DND-41 (cell line): ENCODE data around the gene COMMD4.

ENCODE experiments used
- ATAC-seq: fragments of 200-7000 bp; cut with Tn5 transposase; 3 replicates; pipeline ENCODE4 v1.9.1; 2021; ENCODE audit warnings: low read depth; ENCODE audit not compliant: insufficient read depth
- DNase-seq: peaks from one replicate; pipeline ENCODE4 v3.0.0-alpha.2; 2020
- H2AFZ ChIP-seq: 2 replicates; pipeline ENCODE4 v1.6.0; 2012; ENCODE audit warnings: low read depth, low read length
- H3K27ac ChIP-seq: 2 replicates; pipeline ENCODE4 v1.5.1; 2012; ENCODE audit warnings: low read length, inconsistent platforms
- H3K27me3 ChIP-seq: fragments of 200-600 bp; sonication (generic); 2 replicates; pipeline ENCODE4 v1.6.0; 2012; ENCODE audit warnings: low read length, mild to moderate bottlenecking, inconsistent platforms; ENCODE audit not compliant: insufficient read depth, poor library complexity
- H3K36me3 ChIP-seq: 2 replicates; pipeline ENCODE4 v1.5.1; 2012; ENCODE audit warnings: low read length, inconsistent platforms; ENCODE audit not compliant: insufficient read depth
- H3K4me1 ChIP-seq: 2 replicates; pipeline ENCODE4 v1.5.1; 2012; ENCODE audit warnings: mild to moderate bottlenecking, low read length; ENCODE audit not compliant: insufficient read depth
- H3K4me2 ChIP-seq: 2 replicates; pipeline ENCODE4 v1.6.0; 2012; ENCODE audit warnings: mild to moderate bottlenecking, moderate library complexity, low read length, inconsistent platforms; ENCODE audit not compliant: insufficient read depth
- H3K4me3 ChIP-seq, 2 experiments: fragments of 200-600 bp in 1 of 2; shearing (Covaris generic) in 1 of 2; 2 replicates each; pipeline ENCODE4 v1.5.1; 2012 to 2016; ENCODE audit warnings: inconsistent platforms in 2 of 2, low read length in 2 of 2, mild to moderate bottlenecking in 2 of 2, low read depth in 1 of 2, moderate library complexity in 1 of 2
- H3K79me2 ChIP-seq: 2 replicates; pipeline ENCODE4 v1.6.0; 2012; ENCODE audit warnings: low read length, inconsistent platforms; ENCODE audit not compliant: insufficient read depth
- H3K9ac ChIP-seq: 2 replicates; pipeline ENCODE4 v1.6.0; 2012; ENCODE audit warnings: low read depth, mild to moderate bottlenecking, inconsistent platforms, low read length, moderate library complexity
- H3K9me3 ChIP-seq: 2 replicates; pipeline ENCODE4 v1.5.1; 2012; ENCODE audit warnings: low read length, moderate library complexity, mild to moderate bottlenecking, inconsistent platforms; ENCODE audit not compliant: insufficient read depth, severe bottlenecking
- H4K20me1 ChIP-seq: 2 replicates; pipeline ENCODE4 v1.6.0; 2012; ENCODE audit warnings: low read length; ENCODE audit not compliant: insufficient read depth
- EZH2 ChIP-seq: IDR thresholded peaks from 3 replicates; pipeline ENCODE4 v1.6.1; 2012; ENCODE audit warnings: borderline replicate concordance, low read depth, mild to moderate bottlenecking, moderate library complexity, low read length, inconsistent platforms; ENCODE audit not compliant: severe bottlenecking
- TF ChIP-seq, protein P1 (sequence below): IDR thresholded peaks from 2 replicates; pipeline ENCODE4 v1.5.1; 2012; ENCODE audit warnings: borderline replicate concordance, low read length, moderate library complexity, mild to moderate bottlenecking; ENCODE audit not compliant: poor library complexity, severe bottlenecking; ENCODE audit errors: extremely low read depth

COMMD4 gene

DNA sequence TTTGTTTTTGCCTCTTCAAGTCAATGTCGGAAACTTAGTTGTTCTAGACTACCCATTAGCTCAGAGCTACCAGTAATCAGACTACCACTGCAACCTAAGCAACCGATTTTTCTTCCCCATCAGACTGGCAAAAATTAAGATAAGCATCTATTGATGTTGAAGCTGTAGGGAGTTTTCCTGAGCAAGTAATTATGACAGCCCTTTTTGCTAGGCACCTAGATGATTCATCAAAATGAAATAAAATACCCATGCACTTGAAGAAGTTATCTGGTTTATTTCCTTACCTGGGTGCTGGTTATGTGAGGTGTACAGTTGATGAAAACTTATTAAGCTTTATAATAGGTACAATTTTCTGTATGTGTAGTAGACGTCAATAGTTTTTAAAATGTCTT lies 554 bp upstream of the COMMD4 start:
- peaks cover 20% of the 10 kb centered on the region for H3K4me1 ChIP-seq
- peak overlapping the region; percentile 90 for H3K4me2 ChIP-seq
- ATAC-seq = no peak
- peak overlapping the region; percentile 70 for H3K9ac ChIP-seq
- peaks cover 15% of the 10 kb centered on the region for H3K36me3 ChIP-seq
- TF ChIP-seq, protein P1, sequence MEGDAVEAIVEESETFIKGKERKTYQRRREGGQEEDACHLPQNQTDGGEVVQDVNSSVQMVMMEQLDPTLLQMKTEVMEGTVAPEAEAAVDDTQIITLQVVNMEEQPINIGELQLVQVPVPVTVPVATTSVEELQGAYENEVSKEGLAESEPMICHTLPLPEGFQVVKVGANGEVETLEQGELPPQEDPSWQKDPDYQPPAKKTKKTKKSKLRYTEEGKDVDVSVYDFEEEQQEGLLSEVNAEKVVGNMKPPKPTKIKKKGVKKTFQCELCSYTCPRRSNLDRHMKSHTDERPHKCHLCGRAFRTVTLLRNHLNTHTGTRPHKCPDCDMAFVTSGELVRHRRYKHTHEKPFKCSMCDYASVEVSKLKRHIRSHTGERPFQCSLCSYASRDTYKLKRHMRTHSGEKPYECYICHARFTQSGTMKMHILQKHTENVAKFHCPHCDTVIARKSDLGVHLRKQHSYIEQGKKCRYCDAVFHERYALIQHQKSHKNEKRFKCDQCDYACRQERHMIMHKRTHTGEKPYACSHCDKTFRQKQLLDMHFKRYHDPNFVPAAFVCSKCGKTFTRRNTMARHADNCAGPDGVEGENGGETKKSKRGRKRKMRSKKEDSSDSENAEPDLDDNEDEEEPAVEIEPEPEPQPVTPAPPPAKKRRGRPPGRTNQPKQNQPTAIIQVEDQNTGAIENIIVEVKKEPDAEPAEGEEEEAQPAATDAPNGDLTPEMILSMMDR = no peak
- no peak for TF ChIP-seq EZH2
- no peaks in the 10 kb centered on the region for H3K9me3 ChIP-seq
- H3K79me2 ChIP-seq = peaks cover 13% of the 10 kb centered on the region
- H3K27me3 ChIP-seq = no peaks in the 10 kb centered on the region
- H3K27ac ChIP-seq = peak overlapping the region; percentile 86
- H3K4me3 ChIP-seq = peak overlapping the region; percentile 35 to 63; a peak in 3 of 4 replicates
- no peaks in the 10 kb centered on the region for H4K20me1 ChIP-seq
- peak overlapping the region; percentile 82 for H2AFZ ChIP-seq
- no peak for DNase-seq

DNA sequence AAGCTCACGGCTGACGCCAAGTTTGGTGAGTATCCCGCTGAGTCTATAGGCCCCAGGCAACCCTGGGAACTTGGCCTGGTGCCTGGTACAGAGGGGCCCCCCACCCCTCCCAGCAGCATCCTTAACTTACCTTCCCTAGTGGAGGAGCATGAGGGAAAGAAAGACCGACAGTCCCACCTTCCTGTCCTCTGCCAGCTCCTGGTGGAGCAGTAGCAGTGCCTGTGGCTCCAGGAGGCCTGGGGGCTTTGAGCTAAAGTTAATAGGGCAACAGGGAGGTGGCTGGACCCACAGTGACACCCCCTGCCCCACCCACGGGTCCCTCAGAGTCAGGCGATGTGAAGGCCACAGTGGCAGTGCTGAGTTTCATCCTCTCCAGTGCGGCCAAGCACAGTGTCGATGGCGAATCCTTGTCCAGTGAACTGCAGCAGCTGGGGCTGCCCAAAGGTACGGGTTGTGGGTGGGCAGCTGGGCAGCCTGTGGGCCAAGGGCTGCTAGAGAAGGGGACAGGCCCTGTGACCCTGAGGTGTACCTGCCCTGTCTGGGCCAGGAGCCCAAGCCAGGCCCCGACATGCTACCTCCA lies 2.9 kb downstream of the COMMD4 start:
- Histone ChIP-seq H3K79me2 (peaks cover 13% of the 10 kb centered on the region), H4K20me1 (no peaks in the 10 kb centered on the region), H3K9me3 (no peaks in the 10 kb centered on the region), H3K4me3 (no peak overlapping the region), H2AFZ (no peak overlapping the region), H3K27me3 (no peaks in the 10 kb centered on the region), H3K4me1 (peaks cover 20% of the 10 kb centered on the region), H3K4me2 (no peak overlapping the region), H3K27ac (no peak overlapping the region), H3K36me3 (peaks cover 18% of the 10 kb centered on the region), H3K9ac (no peak overlapping the region)
- ATAC-seq (no peak), DNase-seq (no peak)
- TF ChIP-seq, protein P1 = no peak
- no peak for TF ChIP-seq EZH2

DNA sequence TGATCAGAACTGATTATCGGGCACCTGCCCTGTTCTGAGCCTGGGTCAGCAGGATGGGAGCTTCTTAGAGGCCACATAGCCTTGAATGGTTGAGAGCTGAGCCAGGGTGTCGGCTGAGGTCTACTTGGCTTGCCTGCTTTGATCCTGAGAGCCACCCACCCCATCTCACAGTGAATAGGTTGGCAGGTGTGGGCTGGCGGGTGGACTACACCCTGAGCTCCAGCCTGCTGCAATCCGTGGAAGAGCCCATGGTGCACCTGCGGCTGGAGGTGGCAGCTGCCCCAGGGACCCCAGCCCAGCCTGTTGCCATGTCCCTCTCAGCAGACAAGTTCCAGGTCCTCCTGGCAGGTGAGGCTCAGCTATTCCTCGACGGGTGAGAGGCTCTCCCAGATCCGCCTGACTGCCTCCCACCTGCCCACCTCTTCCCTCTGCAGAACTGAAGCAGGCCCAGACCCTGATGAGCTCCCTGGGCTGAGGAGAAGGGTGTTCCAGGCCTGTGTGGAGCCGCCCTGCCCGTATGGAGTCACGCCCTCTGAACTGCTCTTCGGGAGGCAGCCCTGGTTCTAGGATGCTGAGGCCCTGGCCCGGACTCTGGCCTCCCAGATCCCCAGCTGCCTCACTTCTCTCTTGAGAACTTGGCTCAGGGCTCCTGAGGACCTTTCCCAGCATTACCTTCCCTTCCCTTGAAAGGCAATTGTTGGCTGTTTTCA lies 3.8 kb downstream of the COMMD4 start:
- Histone ChIP-seq H3K27me3 (no peaks in the 10 kb centered on the region), H3K4me1 (peaks cover 20% of the 10 kb centered on the region), H2AFZ (no peak overlapping the region), H3K9ac (no peak overlapping the region), H3K79me2 (peaks cover 13% of the 10 kb centered on the region), H3K4me2 (no peak overlapping the region), H3K27ac (no peak overlapping the region), H3K9me3 (no peaks in the 10 kb centered on the region), H3K36me3 (peaks cover 18% of the 10 kb centered on the region), H4K20me1 (no peaks in the 10 kb centered on the region), H3K4me3 (no peak overlapping the region)
- no peak for TF ChIP-seq EZH2
- TF ChIP-seq, protein P1 = no peak
- ATAC-seq (no peak), DNase-seq (no peak)
